ENCODE results near the gene SEMA4F. TPM values are rescaled to one million over a fixed set of nuclear protein-coding genes. Genes with fewer than 3 reads are reported as not detected.

SEMA4F gene
- polyA plus RNA-seq, 1 donor (not counting 4 experiments of a cell fraction or from before 2014, with no cell fraction given): 8.0 TPM

DNA sequence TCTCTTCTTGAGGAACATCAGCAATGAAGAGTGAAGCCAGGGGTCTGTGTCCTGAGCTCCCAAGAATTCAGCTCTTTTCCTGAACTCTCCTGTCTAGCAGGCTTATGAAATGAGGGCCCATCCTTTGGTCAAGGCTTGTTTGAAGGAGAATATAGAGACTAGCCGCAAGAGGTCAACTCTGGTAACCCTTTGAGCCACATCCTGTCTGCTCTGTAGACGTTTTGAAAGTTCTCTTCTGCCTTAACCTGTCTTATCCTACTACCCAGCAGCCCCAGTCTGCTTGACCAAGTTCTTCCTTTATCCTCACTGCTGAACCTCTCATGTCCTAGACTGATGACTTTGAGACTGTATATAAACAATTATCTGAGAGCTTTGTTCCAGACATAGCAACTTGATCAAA is 5.4 kb downstream of the SEMA4F start:
- H3K27me3 ChIP-seq (ENCODE audit: control insufficient read depth, extremely low read depth, insufficient read depth, low read length): no peaks in the 10 kb centered on the region
- dilution Hi-C loops (cut with MboI; ENCODE audit: extremely low pct_ligation_motif_present, low sequenced_read_pairs): no loop called here
- H3K9me1 ChIP-seq (ENCODE audit: control insufficient read depth, extremely low read depth, insufficient read depth, low read length): no peaks in the 10 kb centered on the region
- no peaks in the 10 kb centered on the region for H3K9me3 ChIP-seq (ENCODE audit: control insufficient read depth, low read depth, low read length)
- no peak overlapping the region for H3K27ac ChIP-seq (ENCODE audit: control insufficient read depth, insufficient read depth, low read length)
- no peaks in the 10 kb centered on the region for H3K79me2 ChIP-seq (ENCODE audit: control insufficient read depth, insufficient read depth, low read length)
- FAIRE-seq: no peak
- no peak overlapping the region for H3K9ac ChIP-seq (ENCODE audit: control insufficient read depth, extremely low read depth, insufficient read depth, low read length)
- DNase-seq (ENCODE audit: low read depth, low spot score): no peak
- H2AFZ ChIP-seq (ENCODE audit: control insufficient read depth, low read length): no peak overlapping the region
- TF ChIP-seq, protein P1, sequence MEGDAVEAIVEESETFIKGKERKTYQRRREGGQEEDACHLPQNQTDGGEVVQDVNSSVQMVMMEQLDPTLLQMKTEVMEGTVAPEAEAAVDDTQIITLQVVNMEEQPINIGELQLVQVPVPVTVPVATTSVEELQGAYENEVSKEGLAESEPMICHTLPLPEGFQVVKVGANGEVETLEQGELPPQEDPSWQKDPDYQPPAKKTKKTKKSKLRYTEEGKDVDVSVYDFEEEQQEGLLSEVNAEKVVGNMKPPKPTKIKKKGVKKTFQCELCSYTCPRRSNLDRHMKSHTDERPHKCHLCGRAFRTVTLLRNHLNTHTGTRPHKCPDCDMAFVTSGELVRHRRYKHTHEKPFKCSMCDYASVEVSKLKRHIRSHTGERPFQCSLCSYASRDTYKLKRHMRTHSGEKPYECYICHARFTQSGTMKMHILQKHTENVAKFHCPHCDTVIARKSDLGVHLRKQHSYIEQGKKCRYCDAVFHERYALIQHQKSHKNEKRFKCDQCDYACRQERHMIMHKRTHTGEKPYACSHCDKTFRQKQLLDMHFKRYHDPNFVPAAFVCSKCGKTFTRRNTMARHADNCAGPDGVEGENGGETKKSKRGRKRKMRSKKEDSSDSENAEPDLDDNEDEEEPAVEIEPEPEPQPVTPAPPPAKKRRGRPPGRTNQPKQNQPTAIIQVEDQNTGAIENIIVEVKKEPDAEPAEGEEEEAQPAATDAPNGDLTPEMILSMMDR (optimal IDR thresholded peaks at IDR 0.05 in 1 of 3, IDR thresholded peaks at IDR 0.05 in 1 of 3, conservative IDR thresholded peaks at IDR 0.05 in 1 of 3; ENCODE audit: extremely low read depth in 1 of 3, insufficient read depth in 2 of 3, low read length in 3 of 3): no peak
- TF ChIP-seq EZH2 (IDR thresholded peaks at IDR 0.05; ENCODE audit: low read length): no peak
- peaks cover 0 to 11% of the 10 kb centered on the region in 2 experiments for H3K36me3 ChIP-seq (ENCODE audit: control insufficient read depth in 2 of 2, extremely low read depth in 1 of 2, insufficient read depth in 2 of 2, low read length in 2 of 2)
- H4K20me1 ChIP-seq (ENCODE audit: control insufficient read depth, extremely low read depth, insufficient read depth, low read length): no peaks in the 10 kb centered on the region
- no peak overlapping the region for H3K4me2 ChIP-seq (ENCODE audit: control insufficient read depth, extremely low read depth, insufficient read depth, low read depth, low read length)
- H3K4me3 ChIP-seq (ENCODE audit: control insufficient read depth in 2 of 3, extremely low read depth in 1 of 3, insufficient read depth in 2 of 3, low read depth in 1 of 3, low read length in 3 of 3): no peak overlapping the region
- H3K4me1 ChIP-seq (ENCODE audit: control insufficient read depth, extremely low read depth, insufficient read depth, low read length): peaks cover 6% of the 10 kb centered on the region

GRCh38 chr2:74668087-74668486 is 14.0 kb downstream of the SEMA4F start:
- Histone ChIP-seq H3K4me3 (ENCODE audit: control insufficient read depth in 2 of 3, extremely low read depth in 1 of 3, insufficient read depth in 2 of 3, low read depth in 1 of 3, low read length in 3 of 3) (no peak overlapping the region), H3K9ac (ENCODE audit: control insufficient read depth, extremely low read depth, insufficient read depth, low read length) (no peak overlapping the region), H2AFZ (ENCODE audit: control insufficient read depth, low read length) (no peak overlapping the region), H3K4me1 (ENCODE audit: control insufficient read depth, extremely low read depth, insufficient read depth, low read length) (peaks cover 5% of the 10 kb centered on the region), H3K9me3 (ENCODE audit: control insufficient read depth, low read depth, low read length) (no peaks in the 10 kb centered on the region), H3K27ac (ENCODE audit: control insufficient read depth, insufficient read depth, low read length) (no peak overlapping the region), H3K79me2 (ENCODE audit: control insufficient read depth, insufficient read depth, low read length) (no peaks in the 10 kb centered on the region), H3K9me1 (ENCODE audit: control insufficient read depth, extremely low read depth, insufficient read depth, low read length) (no peaks in the 10 kb centered on the region), H3K4me2 (ENCODE audit: control insufficient read depth, extremely low read depth, insufficient read depth, low read depth, low read length) (no peak overlapping the region), H3K36me3 (ENCODE audit: control insufficient read depth in 2 of 2, extremely low read depth in 1 of 2, insufficient read depth in 2 of 2, low read length in 2 of 2) (peaks cover 0 to 4% of the 10 kb centered on the region in 2 experiments), H4K20me1 (ENCODE audit: control insufficient read depth, extremely low read depth, insufficient read depth, low read length) (no peaks in the 10 kb centered on the region), H3K27me3 (ENCODE audit: control insufficient read depth, extremely low read depth, insufficient read depth, low read length) (no peaks in the 10 kb centered on the region)
- TF ChIP-seq, protein P1 (optimal IDR thresholded peaks at IDR 0.05 in 1 of 3, IDR thresholded peaks at IDR 0.05 in 1 of 3, conservative IDR thresholded peaks at IDR 0.05 in 1 of 3; ENCODE audit: extremely low read depth in 1 of 3, insufficient read depth in 2 of 3, low read length in 3 of 3): no peak
- TF ChIP-seq EZH2 (IDR thresholded peaks at IDR 0.05; ENCODE audit: low read length): no peak
- dilution Hi-C loops (cut with MboI; ENCODE audit: extremely low pct_ligation_motif_present, low sequenced_read_pairs): no loop called here
- no peak for FAIRE-seq
- DNase-seq (ENCODE audit: low read depth, low spot score): no peak

Data from keratinocyte (primary cell).